Activated CD4-positive, alpha-beta T cell treated with anti-CD3 and anti-CD28 coated beads, Interleukin-2, amount 10 ng/mL, durations not matched to agents 24 days and 14 days (primary cell): ENCODE results near the gene NDFIP2. TPM values are rescaled to one million over a fixed set of nuclear protein-coding genes. Genes with fewer than 3 reads are reported as not detected.
"Not testable (repeated sequence)": the region's sequence is repeated elsewhere in the genome, so short reads cannot be mapped to it uniquely, and the experiment has no call there.

ENCODE experiments used
- DNase-seq: peaks from one replicate; pipeline ENCODE4 v3.0.0; 2022
- H3K27ac Mint-ChIP-seq: one replicate; pipeline ENCODE4 v1.8.0; 2022; ENCODE audit warnings: mild to moderate bottlenecking, mixed read lengths
- H3K27me3 Mint-ChIP-seq: one replicate; pipeline ENCODE4 v1.8.0; 2022; ENCODE audit warnings: mixed read lengths
- H3K36me3 Mint-ChIP-seq: one replicate; pipeline ENCODE4 v1.8.0; 2022; ENCODE audit warnings: low read depth, mild to moderate bottlenecking, mixed read lengths
- H3K4me1 Mint-ChIP-seq: one replicate; pipeline ENCODE4 v1.8.0; 2021; ENCODE audit warnings: mixed read lengths
- H3K4me3 Mint-ChIP-seq: one replicate; pipeline ENCODE4 v1.8.0; 2022; ENCODE audit warnings: mild to moderate bottlenecking, moderate library complexity, mixed read lengths
- H3K9me3 Mint-ChIP-seq: one replicate; pipeline ENCODE4 v1.8.0; 2021; ENCODE audit warnings: mixed read lengths
- intact Hi-C: fragments of 100-400 bp; cut with micrococcal nuclease; formaldehyde crosslinking; loops from one replicate; pipeline ENCODE4 v1.15.1; 2023
- total RNA-seq: library from RNA; stranded (reverse); gene quantifications from 2 replicates; pipeline ENCODE4 v1.2.3, GENCODE V29; 2022

NDFIP2 gene
- total RNA-seq, 1 donor from 2014 or later = 258 TPM

GRCh38 chr13:79573892-79574291 is 92.9 kb downstream of the NDFIP2 start:
- H3K4me1 Mint-ChIP-seq, H3K27ac Mint-ChIP-seq, H3K4me3 Mint-ChIP-seq, DNase-seq, intact Hi-C loops, H3K36me3 Mint-ChIP-seq, H3K27me3 Mint-ChIP-seq: not testable (repeated sequence)
- H3K9me3 Mint-ChIP-seq = peaks cover 27% of the 10 kb centered on the region

- H3K27me3 Mint-ChIP-seq = no peaks in the 10 kb centered on the region
- no peak overlapping the region for H3K4me3 Mint-ChIP-seq
- peaks cover 5% of the 10 kb centered on the region for H3K9me3 Mint-ChIP-seq
- H3K27ac Mint-ChIP-seq = no peak overlapping the region
- DNase-seq = no peak
- no peaks in the 10 kb centered on the region for H3K36me3 Mint-ChIP-seq
- no peaks in the 10 kb centered on the region for H3K4me1 Mint-ChIP-seq
- intact Hi-C loops = no loop called here
Observed at GRCh38 chr13:79581870-79582315, 100.9 kb downstream of the NDFIP2 start.

GRCh38 chr13:79582896-79583295 is 101.9 kb downstream of the NDFIP2 start:
- no peak for DNase-seq
- no peak overlapping the region for H3K4me3 Mint-ChIP-seq
- no peak overlapping the region for H3K27ac Mint-ChIP-seq
- no peaks in the 10 kb centered on the region for H3K4me1 Mint-ChIP-seq
- H3K9me3 Mint-ChIP-seq = no peaks in the 10 kb centered on the region
- no peaks in the 10 kb centered on the region for H3K27me3 Mint-ChIP-seq
- H3K36me3 Mint-ChIP-seq = no peaks in the 10 kb centered on the region
- intact Hi-C loops = no loop called here

- intact Hi-C loops = no loop called here
- H3K4me3 Mint-ChIP-seq = no peak overlapping the region
- no peaks in the 10 kb centered on the region for H3K9me3 Mint-ChIP-seq
- no peaks in the 10 kb centered on the region for H3K36me3 Mint-ChIP-seq
- no peaks in the 10 kb centered on the region for H3K4me1 Mint-ChIP-seq
- H3K27ac Mint-ChIP-seq = no peak overlapping the region
- no peaks in the 10 kb centered on the region for H3K27me3 Mint-ChIP-seq
- DNase-seq = no peak
Observed at GRCh38 chr13:79585033-79585432, 104.1 kb downstream of the NDFIP2 start.

GRCh38 chr13:79589603-79590393 is 108.8 kb downstream of the NDFIP2 start:
- DNase-seq = no peak
- Mint-ChIP-seq H3K36me3 (no peaks in the 10 kb centered on the region), H3K4me3 (no peak overlapping the region), H3K4me1 (no peaks in the 10 kb centered on the region), H3K27ac (no peak overlapping the region), H3K9me3 (peaks cover 8% of the 10 kb centered on the region), H3K27me3 (no peaks in the 10 kb centered on the region)
- intact Hi-C loops = no loop called here

GRCh38 chr13:79590394-79590676 is 109.4 kb downstream of the NDFIP2 start:
- H3K4me3 Mint-ChIP-seq = no peak overlapping the region
- intact Hi-C loops = no loop called here
- H3K4me1 Mint-ChIP-seq = no peaks in the 10 kb centered on the region
- H3K36me3 Mint-ChIP-seq = no peaks in the 10 kb centered on the region
- peaks cover 8% of the 10 kb centered on the region for H3K9me3 Mint-ChIP-seq
- DNase-seq = no peak
- no peaks in the 10 kb centered on the region for H3K27me3 Mint-ChIP-seq
- no peak overlapping the region for H3K27ac Mint-ChIP-seq

GRCh38 chr13:79591493-79591892 is 110.5 kb downstream of the NDFIP2 start:
- H3K27me3 Mint-ChIP-seq = no peaks in the 10 kb centered on the region
- no peak overlapping the region for H3K4me3 Mint-ChIP-seq
- no peak for DNase-seq
- H3K36me3 Mint-ChIP-seq = no peaks in the 10 kb centered on the region
- H3K4me1 Mint-ChIP-seq = no peaks in the 10 kb centered on the region
- H3K27ac Mint-ChIP-seq = no peak overlapping the region
- peaks cover 8% of the 10 kb centered on the region for H3K9me3 Mint-ChIP-seq
- intact Hi-C loops = no loop called here

GRCh38 chr13:79593121-79593520 is 112.2 kb downstream of the NDFIP2 start:
- intact Hi-C loops = no loop called here
- no peaks in the 10 kb centered on the region for H3K4me1 Mint-ChIP-seq
- no peak for DNase-seq
- peaks cover 8% of the 10 kb centered on the region for H3K9me3 Mint-ChIP-seq
- H3K36me3 Mint-ChIP-seq = no peaks in the 10 kb centered on the region
- no peaks in the 10 kb centered on the region for H3K27me3 Mint-ChIP-seq
- no peak overlapping the region for H3K27ac Mint-ChIP-seq
- H3K4me3 Mint-ChIP-seq = no peak overlapping the region

- H3K9me3 Mint-ChIP-seq = peaks cover 8% of the 10 kb centered on the region
- no peaks in the 10 kb centered on the region for H3K27me3 Mint-ChIP-seq
- DNase-seq = no peak
- intact Hi-C loops = no loop called here
- no peak overlapping the region for H3K4me3 Mint-ChIP-seq
- no peaks in the 10 kb centered on the region for H3K36me3 Mint-ChIP-seq
- H3K4me1 Mint-ChIP-seq = no peaks in the 10 kb centered on the region
- H3K27ac Mint-ChIP-seq = no peak overlapping the region
Observed at GRCh38 chr13:79593641-79594275, 112.8 kb downstream of the NDFIP2 start.

- H3K36me3 Mint-ChIP-seq, H3K27me3 Mint-ChIP-seq, DNase-seq, H3K9me3 Mint-ChIP-seq, H3K27ac Mint-ChIP-seq, H3K4me1 Mint-ChIP-seq, H3K4me3 Mint-ChIP-seq, intact Hi-C loops: not testable (repeated sequence)
Observed at GRCh38 chr13:79600146-79600545, 119.2 kb downstream of the NDFIP2 start.

- Mint-ChIP-seq H3K27ac (no peak overlapping the region), H3K4me1 (no peaks in the 10 kb centered on the region), H3K27me3 (peaks cover 3% of the 10 kb centered on the region), H3K4me3 (no peak overlapping the region), H3K9me3 (no peaks in the 10 kb centered on the region), H3K36me3 (no peaks in the 10 kb centered on the region)
- intact Hi-C loops = no loop called here
- DNase-seq = no peak
Observed at GRCh38 chr13:79602936-79603335, 122.0 kb downstream of the NDFIP2 start.

- Mint-ChIP-seq H3K27ac (no peak overlapping the region), H3K36me3 (no peaks in the 10 kb centered on the region), H3K9me3 (no peaks in the 10 kb centered on the region), H3K27me3 (peaks cover 3% of the 10 kb centered on the region), H3K4me3 (no peak overlapping the region), H3K4me1 (no peaks in the 10 kb centered on the region)
- DNase-seq = no peak
- intact Hi-C loops = no loop called here
Observed at GRCh38 chr13:79604752-79605151, 123.8 kb downstream of the NDFIP2 start.
